ENCODE data around the gene EXOC6B. TPM values are rescaled to one million over a fixed set of nuclear protein-coding genes. Genes with fewer than 3 reads are reported as not detected.
"Not testable (repeated sequence)": the region's sequence is repeated elsewhere in the genome, so short reads cannot be mapped to it uniquely, and the experiment has no call there.

The EXOC6B gene
- total RNA-seq, 4 donors from 2014 or later, result 15.7 to 58.4 (median 37.9) TPM

- in situ Hi-C loops (cut with MboI; ENCODE audit: low pct_ligation_motif_present in 1 of 4, low pct_unique_long_range_greater_than_20kb in 1 of 4, low sequenced_read_pairs in 3 of 4) (no loop called here), intact Hi-C loops (cut with DNase I; ENCODE audit: low total_unique reads) (no loop called here)
- no peaks in the 10 kb centered on the region for H3K27me3 ChIP-seq
- DNase-seq, result no peak
- no peak overlapping the region for H3K27ac ChIP-seq
- peaks cover 0 to 9% of the 10 kb centered on the region in 2 donors for H3K9me3 ChIP-seq
- TF ChIP-seq CTCF (IDR thresholded peaks at IDR 0.05), result no peak
- no peak for TF ChIP-seq POLR2A (IDR thresholded peaks at IDR 0.05)
- no peak for TF ChIP-seq EP300 (IDR thresholded peaks at IDR 0.05; ENCODE audit: low read depth)
- TF ChIP-seq POLR2AphosphoS5 (IDR thresholded peaks at IDR 0.05), result no peak
- no peaks in the 10 kb centered on the region for H3K36me3 ChIP-seq
- no peak overlapping the region for H3K4me3 ChIP-seq
- peaks cover 0 to 6% (median 0%) of the 10 kb centered on the region in 4 donors for H3K4me1 ChIP-seq
- WGBS, 2 donors (ENCODE audit: low coverage in 1 of 2), result 92 to 95% methylated on average over 2 to 4 of the region's 4 CpGs
These were observed 157.2 kb downstream of the EXOC6B start for GRCh38 chr2:72668647-72669046.

DNA sequence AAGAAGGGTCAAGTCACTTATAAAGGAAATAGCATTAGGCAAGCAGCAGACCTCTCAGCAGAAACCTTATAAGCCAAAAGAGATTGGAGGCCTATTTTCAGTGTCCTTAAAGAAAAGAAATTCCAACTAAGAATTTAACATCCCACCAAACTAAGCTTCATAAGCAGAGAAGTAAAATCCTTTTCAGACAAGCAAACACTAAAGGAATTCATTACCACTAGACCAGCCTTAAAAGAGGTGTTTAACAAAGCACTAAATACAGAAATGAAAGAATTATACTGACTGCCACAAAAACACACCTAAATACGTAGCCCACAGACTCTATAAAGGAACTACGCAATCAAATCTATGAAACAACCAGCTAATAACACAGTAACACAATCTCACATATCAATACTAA lies 160.4 kb downstream of the EXOC6B start:
- 94 to 100% methylated on average over 2 of the region's 2 CpGs for WGBS, 2 donors (ENCODE audit: low coverage in 1 of 2)
- in situ Hi-C loops (cut with MboI; ENCODE audit: low pct_ligation_motif_present in 1 of 4, low pct_unique_long_range_greater_than_20kb in 1 of 4, low sequenced_read_pairs in 3 of 4), result no loop called here

DNA sequence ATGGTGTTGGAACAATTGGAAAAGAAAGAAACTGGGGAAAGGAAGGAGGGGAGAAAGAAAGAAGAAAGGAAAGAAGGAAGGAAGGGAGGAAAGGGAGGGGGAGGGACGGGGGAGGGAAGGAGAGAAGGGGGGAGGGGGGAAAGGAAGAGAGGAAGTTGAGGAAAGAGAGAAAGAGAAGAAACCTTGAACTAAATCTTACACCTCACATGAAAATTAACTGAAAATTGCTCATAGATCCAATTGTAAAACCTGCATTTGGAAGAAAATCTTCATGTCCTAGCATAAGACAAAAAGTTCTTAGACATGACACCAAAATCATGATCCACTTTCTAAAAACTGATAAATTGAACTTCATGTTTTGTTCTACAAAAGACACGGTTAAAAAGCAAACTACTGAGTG lies 163.8 kb downstream of the EXOC6B start:
- no peak overlapping the region for H3K4me3 ChIP-seq
- intact Hi-C loops (cut with DNase I; ENCODE audit: low total_unique reads), result no loop called here
- DNase-seq, result no peak
- no peak overlapping the region for H3K27ac ChIP-seq
- 75 to 83% methylated on average over 2 of the region's 2 CpGs for WGBS, 2 donors (ENCODE audit: low coverage in 1 of 2)
- H3K4me1 ChIP-seq, result no peaks in the 10 kb centered on the region
- no peaks in the 10 kb centered on the region for H3K27me3 ChIP-seq
- H3K9me3 ChIP-seq, result peaks cover 0 to 3% of the 10 kb centered on the region in 2 donors
- in situ Hi-C loops (cut with MboI; ENCODE audit: low pct_ligation_motif_present in 1 of 4, low pct_unique_long_range_greater_than_20kb in 1 of 4, low sequenced_read_pairs in 3 of 4), result no loop called here
- TF ChIP-seq POLR2AphosphoS5 (IDR thresholded peaks at IDR 0.05) (no peak), CTCF (IDR thresholded peaks at IDR 0.05) (no peak), POLR2A (IDR thresholded peaks at IDR 0.05) (no peak), EP300 (IDR thresholded peaks at IDR 0.05; ENCODE audit: low read depth) (no peak)
- no peaks in the 10 kb centered on the region for H3K36me3 ChIP-seq

More for the DNA sequence above, 160.4 kb downstream of the EXOC6B start:
- H3K27me3 ChIP-seq, result no peaks in the 10 kb centered on the region
- no peak for DNase-seq
- no peak overlapping the region for H3K27ac ChIP-seq
- H3K9me3 ChIP-seq, result peaks cover 0 to 9% of the 10 kb centered on the region in 2 donors
- no peak overlapping the region for H3K4me3 ChIP-seq
- intact Hi-C loops (cut with DNase I; ENCODE audit: low total_unique reads), result no loop called here
- no peaks in the 10 kb centered on the region for H3K36me3 ChIP-seq
- no peak for TF ChIP-seq CTCF (IDR thresholded peaks at IDR 0.05)
- no peak for TF ChIP-seq EP300 (IDR thresholded peaks at IDR 0.05; ENCODE audit: low read depth)
- TF ChIP-seq POLR2A (IDR thresholded peaks at IDR 0.05), result no peak
- no peak for TF ChIP-seq POLR2AphosphoS5 (IDR thresholded peaks at IDR 0.05)
- H3K4me1 ChIP-seq, result no peaks in the 10 kb centered on the region

GRCh38 chr2:72649810-72650209 lies 176.0 kb downstream of the EXOC6B start:
- DNase-seq, result no peak
- intact Hi-C loops (cut with DNase I; ENCODE audit: low total_unique reads), result no loop called here
- no peaks in the 10 kb centered on the region for H3K27me3 ChIP-seq
- no peaks in the 10 kb centered on the region for H3K4me1 ChIP-seq
- TF ChIP-seq POLR2A (IDR thresholded peaks at IDR 0.05) (no peak), POLR2AphosphoS5 (IDR thresholded peaks at IDR 0.05) (no peak), EP300 (IDR thresholded peaks at IDR 0.05; ENCODE audit: low read depth) (no peak), CTCF (IDR thresholded peaks at IDR 0.05) (no peak)
- H3K4me3 ChIP-seq, result no peak overlapping the region
- in situ Hi-C loops (cut with MboI; ENCODE audit: low pct_ligation_motif_present in 1 of 4, low pct_unique_long_range_greater_than_20kb in 1 of 4, low sequenced_read_pairs in 3 of 4), result no loop called here
- H3K36me3 ChIP-seq, result no peaks in the 10 kb centered on the region
- H3K9me3 ChIP-seq, result peaks cover 0 to 9% of the 10 kb centered on the region in 2 donors
- WGBS, 2 donors (ENCODE audit: low coverage in 1 of 2), result 78 to 97% methylated on average over 6 of the region's 6 CpGs
- H3K27ac ChIP-seq, result no peak overlapping the region

DNA sequence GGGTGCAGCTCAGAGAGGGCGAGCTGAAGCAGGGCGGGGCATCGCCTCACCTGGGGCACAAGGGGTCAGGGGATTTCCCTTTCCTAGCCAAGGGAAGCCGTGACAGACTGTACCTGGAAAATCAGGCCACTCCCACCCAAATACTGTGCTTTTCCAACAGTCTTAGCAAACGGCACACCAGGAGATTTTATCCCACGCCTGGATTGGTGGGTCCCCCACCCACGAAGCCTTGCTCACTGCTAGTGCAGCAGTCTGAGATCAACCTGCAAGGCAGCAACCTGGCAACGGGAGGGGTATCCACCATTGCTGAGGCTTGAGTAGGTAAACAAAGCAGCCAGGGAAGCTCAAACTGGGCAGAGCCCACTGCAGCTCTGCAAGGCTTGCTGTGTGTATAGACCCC lies 184.6 kb downstream of the EXOC6B start:
- H3K9me3 ChIP-seq; intact Hi-C loops (cut with DNase I; ENCODE audit: low total_unique reads); H3K27me3 ChIP-seq; in situ Hi-C loops (cut with MboI; ENCODE audit: low pct_ligation_motif_present in 1 of 4, low pct_unique_long_range_greater_than_20kb in 1 of 4, low sequenced_read_pairs in 3 of 4); DNase-seq; H3K4me1 ChIP-seq; H3K27ac ChIP-seq; H3K4me3 ChIP-seq; H3K36me3 ChIP-seq: not testable (repeated sequence)
- 88% methylated on average over 8 of the region's 8 CpGs; no CpG with 5 or more reads in 1 of the 2 donors for WGBS, 2 donors (ENCODE audit: low coverage in 1 of 2)
